ENCODE results near the gene PALM. TPM values are rescaled to one million over a fixed set of nuclear protein-coding genes. Genes with fewer than 3 reads are reported as not detected.

Gene PALM
- total and polyA plus RNA-seq, 10 of the 15 experiments (the other 5 are each of a cell fraction or from before 2014, with no cell fraction given): 0.09 to 0.95 (median 0.23) TPM; not detected in 2

DNA sequence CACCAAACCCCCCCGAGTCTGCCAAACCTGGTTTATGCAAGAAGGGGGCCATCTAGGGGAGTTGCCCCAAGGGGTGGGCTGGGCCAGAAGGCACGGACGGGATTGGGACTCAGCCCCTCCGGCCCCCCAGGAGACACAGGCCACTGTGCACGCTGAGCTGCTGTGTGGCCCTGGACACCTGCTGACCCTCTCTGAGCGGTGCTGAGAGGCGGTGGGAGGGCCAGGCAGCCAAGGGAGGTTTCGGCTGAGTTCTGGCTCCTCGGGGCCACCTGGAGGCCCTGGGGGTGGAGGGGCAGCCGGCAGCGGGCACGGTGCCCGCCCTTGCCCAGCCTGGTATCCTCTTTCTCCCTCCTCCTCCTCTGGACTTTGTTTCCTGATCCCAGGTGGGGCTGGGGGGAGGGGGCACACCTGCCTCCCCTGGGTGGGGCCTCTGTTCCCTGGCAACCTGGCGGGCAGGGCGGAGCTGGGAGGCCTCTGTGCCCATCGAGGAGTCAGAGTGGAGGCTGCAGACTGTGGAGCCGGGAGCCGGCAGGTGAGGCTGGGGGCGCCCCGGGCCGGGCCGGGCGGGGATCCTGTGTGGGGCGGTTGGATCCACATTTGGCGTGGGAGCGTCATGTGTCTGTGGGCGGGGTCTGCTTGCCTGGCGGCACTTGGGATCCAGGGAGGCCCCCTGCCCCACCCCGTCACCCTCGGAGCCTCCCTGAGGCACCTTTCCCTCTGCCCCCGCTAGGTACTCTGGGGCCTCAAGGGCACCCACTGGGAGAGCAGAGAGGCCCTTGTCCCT is 42.1 kb downstream of the PALM start, which contains the start of gene MISP:
TSS of gene MISP (plus strand) at position 473 of the 784 bp plus-strand sequence. CDS start 5,835 bp downstream, outside the sequence.
- Histone ChIP-seq H3K79me2 (ENCODE audit: control insufficient read depth, insufficient read depth, low read length) (no peaks in the 10 kb centered on the region), H3K36me3 (ENCODE audit: control insufficient read depth in 2 of 2, insufficient read depth in 2 of 2, low read length in 1 of 2) (no peaks in the 10 kb centered on the region), H3K4me3 (no peak within 1 kb of the TSS), H4K20me1 (ENCODE audit: control insufficient read depth, insufficient read depth) (no peaks in the 10 kb centered on the region), H3K27ac (ENCODE audit: control insufficient read depth, insufficient read depth) (no peak within 1 kb of the TSS), H3K27me3 (replicated peaks in 1 of 2; ENCODE audit: control insufficient read depth in 2 of 2, insufficient read depth in 2 of 2, low read length in 1 of 2) (no peaks in the 10 kb centered on the region), H3K4me2 (ENCODE audit: control insufficient read depth, insufficient read depth) (no peak within 1 kb of the TSS), H3K9me3 (replicated peaks; ENCODE audit: control insufficient read depth, insufficient read depth, low read length) (no peaks in the 10 kb centered on the region; the same call in 2 of the 3 replicates), H3K4me1 (ENCODE audit: control insufficient read depth, insufficient read depth, low read length) (no peaks in the 10 kb centered on the region), H3K9ac (ENCODE audit: control insufficient read depth, insufficient read depth, low read length) (no peak within 1 kb of the TSS), H2AFZ (ENCODE audit: control insufficient read depth, low read depth, low read length) (no peak within 1 kb of the TSS)
- BruUV-seq (replicated peaks): no TSS peak
- DNase-seq (ENCODE audit: low read depth, low spot score): no peak
- in situ Hi-C loops (cut with MboI): no loop called here
- RAD21 ChIA-PET (ENCODE audit: unreplicated experiment): no interaction called here
- intact Hi-C loops (cut with micrococcal nuclease; ENCODE audit: unreplicated experiment): no loop called here
- FAIRE-seq: no peak
- POLR2A ChIA-PET: no interaction called here
- WGBS (ENCODE audit: insufficient coverage, insufficient replicate concordance, low lambda C conversion rate, missing lambda C conversion rate): 45% methylated on average over 26 of the region's 31 CpGs
- CTCF ChIA-PET: no interaction called here
- no peak for ATAC-seq
- SMC1A ChIA-PET (ENCODE audit: uncharacterized antibody, unreplicated experiment): no interaction called here
- TF ChIP-seq SMAD1 (IDR thresholded peaks at IDR 0.05; ENCODE audit: low read depth, partially characterized antibody): no peak
- no peak for TF ChIP-seq STAT1 (conservative IDR thresholded peaks at IDR 0.05)
- TF ChIP-seq, protein P1, sequence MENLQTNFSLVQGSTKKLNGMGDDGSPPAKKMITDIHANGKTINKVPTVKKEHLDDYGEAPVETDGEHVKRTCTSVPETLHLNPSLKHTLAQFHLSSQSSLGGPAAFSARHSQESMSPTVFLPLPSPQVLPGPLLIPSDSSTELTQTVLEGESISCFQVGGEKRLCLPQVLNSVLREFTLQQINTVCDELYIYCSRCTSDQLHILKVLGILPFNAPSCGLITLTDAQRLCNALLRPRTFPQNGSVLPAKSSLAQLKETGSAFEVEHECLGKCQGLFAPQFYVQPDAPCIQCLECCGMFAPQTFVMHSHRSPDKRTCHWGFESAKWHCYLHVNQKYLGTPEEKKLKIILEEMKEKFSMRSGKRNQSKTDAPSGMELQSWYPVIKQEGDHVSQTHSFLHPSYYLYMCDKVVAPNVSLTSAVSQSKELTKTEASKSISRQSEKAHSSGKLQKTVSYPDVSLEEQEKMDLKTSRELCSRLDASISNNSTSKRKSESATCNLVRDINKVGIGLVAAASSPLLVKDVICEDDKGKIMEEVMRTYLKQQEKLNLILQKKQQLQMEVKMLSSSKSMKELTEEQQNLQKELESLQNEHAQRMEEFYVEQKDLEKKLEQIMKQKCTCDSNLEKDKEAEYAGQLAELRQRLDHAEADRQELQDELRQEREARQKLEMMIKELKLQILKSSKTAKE (IDR thresholded peaks at IDR 0.05; ENCODE audit: low read depth, poor library complexity, severe bottlenecking): no peak
- TF ChIP-seq, protein P2, sequence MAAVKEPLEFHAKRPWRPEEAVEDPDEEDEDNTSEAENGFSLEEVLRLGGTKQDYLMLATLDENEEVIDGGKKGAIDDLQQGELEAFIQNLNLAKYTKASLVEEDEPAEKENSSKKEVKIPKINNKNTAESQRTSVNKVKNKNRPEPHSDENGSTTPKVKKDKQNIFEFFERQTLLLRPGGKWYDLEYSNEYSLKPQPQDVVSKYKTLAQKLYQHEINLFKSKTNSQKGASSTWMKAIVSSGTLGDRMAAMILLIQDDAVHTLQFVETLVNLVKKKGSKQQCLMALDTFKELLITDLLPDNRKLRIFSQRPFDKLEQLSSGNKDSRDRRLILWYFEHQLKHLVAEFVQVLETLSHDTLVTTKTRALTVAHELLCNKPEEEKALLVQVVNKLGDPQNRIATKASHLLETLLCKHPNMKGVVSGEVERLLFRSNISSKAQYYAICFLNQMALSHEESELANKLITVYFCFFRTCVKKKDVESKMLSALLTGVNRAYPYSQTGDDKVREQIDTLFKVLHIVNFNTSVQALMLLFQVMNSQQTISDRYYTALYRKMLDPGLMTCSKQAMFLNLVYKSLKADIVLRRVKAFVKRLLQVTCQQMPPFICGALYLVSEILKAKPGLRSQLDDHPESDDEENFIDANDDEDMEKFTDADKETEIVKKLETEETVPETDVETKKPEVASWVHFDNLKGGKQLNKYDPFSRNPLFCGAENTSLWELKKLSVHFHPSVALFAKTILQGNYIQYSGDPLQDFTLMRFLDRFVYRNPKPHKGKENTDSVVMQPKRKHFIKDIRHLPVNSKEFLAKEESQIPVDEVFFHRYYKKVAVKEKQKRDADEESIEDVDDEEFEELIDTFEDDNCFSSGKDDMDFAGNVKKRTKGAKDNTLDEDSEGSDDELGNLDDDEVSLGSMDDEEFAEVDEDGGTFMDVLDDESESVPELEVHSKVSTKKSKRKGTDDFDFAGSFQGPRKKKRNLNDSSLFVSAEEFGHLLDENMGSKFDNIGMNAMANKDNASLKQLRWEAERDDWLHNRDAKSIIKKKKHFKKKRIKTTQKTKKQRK (IDR thresholded peaks at IDR 0.05; ENCODE audit: low read depth, low read length): no peak
- no peak for TF ChIP-seq EZH2 (IDR thresholded peaks at IDR 0.05; ENCODE audit: borderline replicate concordance, control insufficient read depth, low read depth, low read length)
- TF ChIP-seq NFYB (IDR thresholded peaks at IDR 0.05; ENCODE audit: insufficient read depth, low read depth, low read length): no peak
- TF ChIP-seq CBFB (IDR thresholded peaks at IDR 0.05; ENCODE audit: low read depth): no peak
- TF ChIP-seq MTA3 (IDR thresholded peaks at IDR 0.05; ENCODE audit: borderline replicate concordance, low read length): no peak
- TF ChIP-seq BACH1 (IDR thresholded peaks at IDR 0.05; ENCODE audit: borderline replicate concordance): no peak
- TF ChIP-seq, protein P3, sequence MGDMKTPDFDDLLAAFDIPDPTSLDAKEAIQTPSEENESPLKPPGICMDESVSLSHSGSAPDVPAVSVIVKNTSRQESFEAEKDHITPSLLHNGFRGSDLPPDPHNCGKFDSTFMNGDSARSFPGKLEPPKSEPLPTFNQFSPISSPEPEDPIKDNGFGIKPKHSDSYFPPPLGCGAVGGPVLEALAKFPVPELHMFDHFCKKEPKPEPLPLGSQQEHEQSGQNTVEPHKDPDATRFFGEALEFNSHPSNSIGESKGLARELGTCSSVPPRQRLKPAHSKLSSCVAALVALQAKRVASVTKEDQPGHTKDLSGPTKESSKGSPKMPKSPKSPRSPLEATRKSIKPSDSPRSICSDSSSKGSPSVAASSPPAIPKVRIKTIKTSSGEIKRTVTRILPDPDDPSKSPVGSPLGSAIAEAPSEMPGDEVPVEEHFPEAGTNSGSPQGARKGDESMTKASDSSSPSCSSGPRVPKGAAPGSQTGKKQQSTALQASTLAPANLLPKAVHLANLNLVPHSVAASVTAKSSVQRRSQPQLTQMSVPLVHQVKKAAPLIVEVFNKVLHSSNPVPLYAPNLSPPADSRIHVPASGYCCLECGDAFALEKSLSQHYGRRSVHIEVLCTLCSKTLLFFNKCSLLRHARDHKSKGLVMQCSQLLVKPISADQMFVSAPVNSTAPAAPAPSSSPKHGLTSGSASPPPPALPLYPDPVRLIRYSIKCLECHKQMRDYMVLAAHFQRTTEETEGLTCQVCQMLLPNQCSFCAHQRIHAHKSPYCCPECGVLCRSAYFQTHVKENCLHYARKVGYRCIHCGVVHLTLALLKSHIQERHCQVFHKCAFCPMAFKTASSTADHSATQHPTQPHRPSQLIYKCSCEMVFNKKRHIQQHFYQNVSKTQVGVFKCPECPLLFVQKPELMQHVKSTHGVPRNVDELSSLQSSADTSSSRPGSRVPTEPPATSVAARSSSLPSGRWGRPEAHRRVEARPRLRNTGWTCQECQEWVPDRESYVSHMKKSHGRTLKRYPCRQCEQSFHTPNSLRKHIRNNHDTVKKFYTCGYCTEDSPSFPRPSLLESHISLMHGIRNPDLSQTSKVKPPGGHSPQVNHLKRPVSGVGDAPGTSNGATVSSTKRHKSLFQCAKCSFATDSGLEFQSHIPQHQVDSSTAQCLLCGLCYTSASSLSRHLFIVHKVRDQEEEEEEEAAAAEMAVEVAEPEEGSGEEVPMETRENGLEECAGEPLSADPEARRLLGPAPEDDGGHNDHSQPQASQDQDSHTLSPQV (IDR thresholded peaks at IDR 0.05): no peak
- no peak for TF ChIP-seq CREB1 (IDR thresholded peaks at IDR 0.05; ENCODE audit: low read depth)
- TF ChIP-seq, protein P4, sequence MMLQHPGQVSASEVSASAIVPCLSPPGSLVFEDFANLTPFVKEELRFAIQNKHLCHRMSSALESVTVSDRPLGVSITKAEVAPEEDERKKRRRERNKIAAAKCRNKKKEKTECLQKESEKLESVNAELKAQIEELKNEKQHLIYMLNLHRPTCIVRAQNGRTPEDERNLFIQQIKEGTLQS (IDR thresholded peaks at IDR 0.05; ENCODE audit: borderline replicate concordance, extremely low read depth, low read depth, low read length): no peak
- TF ChIP-seq TAF1 (IDR thresholded peaks at IDR 0.05; ENCODE audit: borderline replicate concordance, low read depth, low read length): no peak
- TF ChIP-seq ZNF622 (IDR thresholded peaks at IDR 0.05): no peak
